CD4-positive, alpha-beta T cell treated with Interleukin-21 for 1 hour (primary cell): Measurements from ENCODE around the gene CGB3.

Source experiments
- DNase-seq: peaks from one replicate; pipeline ENCODE4 v3.0.0-alpha.2; 2020

CGB3 gene

GRCh38 chr19:48985711-48986110, 38.4 kb downstream of the CGB3 start:
- DNase-seq: no peak

DNA sequence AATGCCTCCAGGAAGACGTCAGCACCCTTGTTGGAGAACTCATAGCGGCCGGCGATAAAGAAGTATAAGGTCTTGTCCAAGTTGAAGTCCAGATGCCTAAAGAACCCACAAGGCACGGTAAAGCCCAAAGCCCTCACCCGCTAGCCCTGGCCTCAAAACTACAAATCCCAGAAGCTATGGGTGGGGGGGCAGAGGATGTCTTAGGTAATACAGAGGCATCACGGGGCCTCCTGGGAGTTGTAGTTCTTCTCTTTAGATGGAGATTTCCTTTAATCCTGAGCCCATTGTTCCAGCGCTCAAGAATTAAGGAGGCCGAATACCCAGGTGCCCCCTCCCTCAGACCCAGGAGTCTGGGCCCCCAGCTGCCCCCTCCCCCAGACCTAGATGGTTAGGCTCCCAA, 41.9 kb downstream of the CGB3 start:
- no peak for DNase-seq

- DNase-seq: no peak
Measured at GRCh38 chr19:48977061-48977460, 47.1 kb downstream of the CGB3 start.

DNA sequence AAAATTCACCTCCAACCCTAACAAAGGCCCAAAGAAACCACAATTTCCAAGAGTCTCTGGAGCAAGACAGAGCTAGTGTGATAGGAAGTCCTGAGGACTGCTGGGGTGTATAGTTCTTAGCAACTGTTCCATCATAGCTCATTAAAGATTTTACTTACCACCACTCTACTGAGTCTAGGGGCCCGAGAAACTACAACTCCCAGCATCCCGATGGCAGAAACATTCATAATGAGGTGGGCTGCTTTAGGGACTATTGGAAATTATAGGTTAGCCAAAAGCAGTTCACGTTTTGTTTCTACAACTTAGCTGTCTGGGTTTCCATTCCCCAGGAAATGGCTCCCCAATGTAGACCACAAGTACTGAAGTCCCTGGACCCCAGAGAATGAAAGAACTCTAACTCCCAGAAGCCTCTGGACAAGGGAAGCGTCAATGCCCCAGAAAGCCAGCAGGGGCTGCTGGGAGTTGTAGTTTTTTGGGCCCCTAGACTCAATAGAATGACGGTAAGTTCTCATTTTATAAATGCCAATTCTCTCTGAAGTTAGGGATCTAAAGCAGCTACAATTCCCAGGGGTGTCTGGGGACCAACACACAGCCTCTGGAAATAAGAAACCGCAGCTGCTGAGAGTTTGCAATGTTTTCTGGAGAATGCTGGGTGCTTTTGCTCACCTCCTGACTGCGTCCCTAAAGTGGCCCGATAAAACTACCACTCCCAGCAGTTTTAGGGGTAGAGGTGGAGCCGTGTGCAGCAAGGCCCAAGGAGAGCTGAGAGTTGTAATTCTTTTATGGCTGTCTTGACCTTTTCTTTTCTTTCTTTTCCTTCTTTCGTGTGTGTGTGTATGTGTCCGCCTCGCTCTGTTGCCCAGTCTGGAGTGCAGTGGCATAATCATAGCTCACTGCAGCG, 47.9 kb downstream of the CGB3 start:
- DNase-seq: peak; percentile 59
